ENCODE results near the gene ZNF260. TPM values are rescaled to one million over a fixed set of nuclear protein-coding genes. Genes with fewer than 3 reads are reported as not detected.

Gene ZNF260
- polyA plus RNA-seq, 1 donor: 10.2 TPM

- DNase-seq (ENCODE audit: low read depth): peak; percentile 90
These were observed 38.1 kb downstream of the ZNF260 start for GRCh38 chr19:36489920-36490415.

DNA sequence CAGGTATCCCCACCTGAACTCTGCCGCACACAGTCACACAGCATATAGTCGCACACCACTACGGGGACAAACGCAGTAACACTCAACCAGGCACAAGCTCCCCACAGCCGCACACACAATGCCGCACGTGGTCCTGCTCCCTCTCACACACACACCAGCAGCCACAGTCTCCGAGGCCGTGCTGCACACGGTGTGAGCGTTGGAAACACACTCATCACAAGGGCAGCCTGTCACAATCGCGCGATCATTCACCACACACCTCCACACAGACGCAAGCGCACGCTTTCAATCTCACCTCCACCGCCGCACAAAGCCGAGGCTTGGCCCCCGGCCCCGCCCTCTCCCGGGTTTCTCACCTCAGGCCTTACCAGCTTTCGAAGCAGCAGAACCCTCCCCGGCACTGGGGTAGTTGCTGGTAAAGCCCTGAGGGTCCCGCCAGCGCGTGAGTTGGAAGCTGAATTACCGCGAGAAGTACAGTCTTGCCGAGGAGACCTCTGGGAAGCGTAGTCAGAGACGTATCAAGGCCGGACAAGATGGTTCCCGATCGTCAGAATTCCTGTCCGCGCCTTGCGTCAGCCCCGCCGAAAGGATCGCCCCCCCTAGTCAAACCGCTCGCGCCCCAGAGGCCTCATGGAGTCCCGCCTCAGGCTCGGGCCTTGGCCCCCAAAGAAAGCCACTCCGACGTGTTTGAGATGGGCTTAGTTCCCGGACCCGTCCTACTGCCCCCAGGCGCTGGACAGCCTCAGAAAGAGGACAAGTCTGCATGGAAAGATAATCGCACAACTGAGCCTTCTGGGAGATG is 38.8 kb downstream of the ZNF260 start, which contains the start of gene ZNF566:
TSS of gene ZNF566 (minus strand) at position 444 of the 802 bp plus-strand sequence. CDS start 13,004 bp downstream, outside the sequence.
- DNase-seq (ENCODE audit: low read depth): peak; percentile 94

DNA sequence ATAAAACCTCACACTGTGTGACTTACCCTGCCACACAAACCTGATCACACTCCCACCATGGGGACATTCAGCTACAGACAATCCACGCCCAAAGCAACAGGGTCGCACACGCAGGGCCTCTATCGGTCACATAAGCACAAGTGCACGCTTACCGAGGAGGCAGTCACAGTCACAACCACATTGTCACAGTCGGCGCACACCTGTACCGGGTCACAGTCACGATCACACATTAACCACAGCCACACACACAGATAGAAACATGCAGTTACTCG is 39.3 kb downstream of the ZNF260 start:
- no peak for DNase-seq (ENCODE audit: low read depth)

GRCh38 chr19:36488118-36488845 is 39.8 kb downstream of the ZNF260 start:
- no peak for DNase-seq (ENCODE audit: low read depth)

GRCh38 chr19:36483653-36484052 is 44.4 kb downstream of the ZNF260 start:
- no peak for DNase-seq (ENCODE audit: low read depth)

- no peak for DNase-seq (ENCODE audit: low read depth)
These were observed 45.2 kb downstream of the ZNF260 start for GRCh38 chr19:36482876-36483275.

Other genes with a start within 250 kb of the ZNF260 start
- 5.3 TPM for gene ZFP14, start 149.1 kb downstream of the ZNF260 start, polyA plus RNA-seq (ENCODE audit: insufficient read length)
- 7.6 TPM for gene ZFP82, start 109.6 kb downstream of the ZNF260 start, polyA plus RNA-seq (ENCODE audit: insufficient read length)
- 8.5 TPM for gene ZNF566, start 38.7 kb downstream of the ZNF260 start, polyA plus RNA-seq (ENCODE audit: insufficient read length)
- 15.3 TPM for gene ZNF529, start 45.0 kb upstream of the ZNF260 start, polyA plus RNA-seq (ENCODE audit: insufficient read length)
- 10.8 TPM for gene ZNF382, start 77.0 kb upstream of the ZNF260 start, polyA plus RNA-seq (ENCODE audit: insufficient read length)
- gene ZNF461, start 138.6 kb upstream of the ZNF260 start, polyA plus RNA-seq (ENCODE audit: insufficient read length): 10.4 TPM
- 6.8 TPM for gene ZNF567, start 159.3 kb upstream of the ZNF260 start, polyA plus RNA-seq (ENCODE audit: insufficient read length)
- 1.1 TPM for gene ZNF850, start 244.5 kb upstream of the ZNF260 start, polyA plus RNA-seq (ENCODE audit: insufficient read length)

Data from forelimb muscle (tissue), 1 donor.